ENCODE measurements around the gene NDUFS7.

The NDUFS7 gene

GRCh38 chr19:1401138-1401888 lies 17.6 kb downstream of the NDUFS7 start, which contains the start of gene GAMT:
Gene GAMT (minus strand): TSS chr19:1401542. CDS start chr19:1401476, 66 bp downstream.
- DNase-seq (ENCODE audit: low read depth): no peak

DNA sequence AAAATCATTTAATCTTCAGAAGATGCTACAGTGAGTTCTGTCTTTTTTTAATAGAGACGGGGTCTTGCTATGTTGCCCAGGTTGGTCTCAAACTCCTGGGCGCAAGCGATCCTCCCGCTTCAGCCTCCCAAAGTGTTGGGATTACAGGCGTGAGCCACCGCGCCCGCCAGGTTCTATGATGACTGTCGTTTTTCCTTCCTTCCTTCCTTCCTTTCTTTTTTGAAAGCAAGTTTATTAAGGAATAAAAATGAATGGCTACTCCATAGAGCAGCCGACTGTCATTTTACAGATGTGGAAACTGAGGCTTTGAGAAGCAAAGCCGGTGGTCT lies 18.1 kb downstream of the NDUFS7 start:
- DNase-seq (ENCODE audit: low read depth): no peak

DNA sequence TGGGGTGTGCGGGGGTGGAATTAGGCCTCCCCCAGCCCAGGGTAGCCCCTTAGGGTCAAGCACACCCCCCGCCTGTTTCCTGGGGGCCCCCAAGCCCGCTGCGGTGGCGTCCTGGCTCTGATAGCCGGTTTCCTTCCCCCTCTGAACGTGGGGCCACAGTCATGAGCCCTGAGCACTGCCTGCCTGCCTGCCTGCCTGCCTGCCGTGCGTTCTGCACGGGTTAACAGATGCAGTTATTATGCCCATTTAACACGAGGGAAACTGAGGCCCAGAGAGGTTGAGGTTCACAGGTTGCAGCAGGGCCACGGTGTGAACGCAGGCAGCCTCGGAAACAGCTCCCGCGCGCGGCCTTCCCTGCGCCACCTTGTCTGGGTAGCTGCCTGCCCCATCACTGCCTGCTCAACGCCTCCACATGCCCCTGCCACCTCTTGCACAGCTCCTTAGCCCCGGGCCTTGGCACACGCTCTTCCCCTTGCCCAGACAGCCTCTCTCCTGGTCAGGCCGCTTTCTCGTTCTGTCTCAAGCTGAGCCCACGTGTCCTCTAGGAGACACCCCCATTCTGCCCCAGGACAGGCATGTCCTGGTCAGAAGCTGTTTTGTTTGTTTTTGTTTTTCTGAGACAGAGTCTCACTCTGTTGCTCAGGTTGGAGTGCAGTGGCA lies 18.8 kb downstream of the NDUFS7 start:
- DNase-seq (ENCODE audit: low read depth): no peak

GRCh38 chr19:1406774-1407527 lies 23.2 kb downstream of the NDUFS7 start:
- DNase-seq (ENCODE audit: low read depth): peak; percentile 99

DNA sequence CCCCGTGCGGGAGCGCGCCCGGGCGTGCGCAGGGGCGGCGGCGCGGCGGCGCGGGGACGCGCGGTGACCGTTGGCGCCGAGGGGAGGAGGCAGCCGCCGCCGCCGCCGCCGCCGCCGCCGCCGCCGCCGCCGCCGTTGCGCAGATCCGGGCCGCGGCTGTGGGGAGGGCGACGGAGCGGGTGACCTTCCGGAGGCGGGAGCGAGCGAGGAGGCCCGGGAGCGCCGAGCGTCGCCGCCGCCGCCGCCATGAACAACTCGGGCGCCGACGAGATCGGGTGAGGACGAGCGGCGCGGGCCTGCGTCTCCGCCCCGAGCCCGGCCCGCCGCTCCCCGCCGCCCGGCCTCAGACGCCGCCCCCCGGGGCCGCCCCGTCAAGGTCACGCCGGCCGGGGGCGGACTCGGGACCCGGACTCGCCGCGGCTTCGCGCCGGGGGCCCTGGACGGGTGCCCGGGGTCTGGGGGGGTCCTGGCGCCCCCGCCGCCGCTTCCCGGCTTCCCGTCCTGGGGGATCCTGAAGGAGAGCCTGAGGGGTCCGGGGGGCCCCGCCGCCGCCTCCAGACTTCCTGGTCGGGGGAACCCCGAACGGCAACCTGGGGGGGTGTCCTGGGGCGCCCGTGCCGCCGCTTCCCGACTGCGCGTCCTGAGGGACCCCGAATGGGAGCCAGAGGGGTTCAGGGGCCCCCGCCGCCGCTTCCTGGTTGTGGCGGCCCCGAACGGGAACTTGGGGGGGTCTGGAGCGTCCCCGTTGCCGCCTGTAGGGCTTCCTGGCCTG lies 24.0 kb downstream of the NDUFS7 start, which contains the start of gene DAZAP1:
Gene DAZAP1 (plus strand): TSS at position 59 of the 772 bp plus-strand sequence. CDS start 188 bp downstream, at position 247.
- DNase-seq (ENCODE audit: low read depth): no peak

- peak; percentile 31 for DNase-seq (ENCODE audit: low read depth)
These were observed 24.8 kb downstream of the NDUFS7 start for GRCh38 chr19:1408300-1409203.

DNA sequence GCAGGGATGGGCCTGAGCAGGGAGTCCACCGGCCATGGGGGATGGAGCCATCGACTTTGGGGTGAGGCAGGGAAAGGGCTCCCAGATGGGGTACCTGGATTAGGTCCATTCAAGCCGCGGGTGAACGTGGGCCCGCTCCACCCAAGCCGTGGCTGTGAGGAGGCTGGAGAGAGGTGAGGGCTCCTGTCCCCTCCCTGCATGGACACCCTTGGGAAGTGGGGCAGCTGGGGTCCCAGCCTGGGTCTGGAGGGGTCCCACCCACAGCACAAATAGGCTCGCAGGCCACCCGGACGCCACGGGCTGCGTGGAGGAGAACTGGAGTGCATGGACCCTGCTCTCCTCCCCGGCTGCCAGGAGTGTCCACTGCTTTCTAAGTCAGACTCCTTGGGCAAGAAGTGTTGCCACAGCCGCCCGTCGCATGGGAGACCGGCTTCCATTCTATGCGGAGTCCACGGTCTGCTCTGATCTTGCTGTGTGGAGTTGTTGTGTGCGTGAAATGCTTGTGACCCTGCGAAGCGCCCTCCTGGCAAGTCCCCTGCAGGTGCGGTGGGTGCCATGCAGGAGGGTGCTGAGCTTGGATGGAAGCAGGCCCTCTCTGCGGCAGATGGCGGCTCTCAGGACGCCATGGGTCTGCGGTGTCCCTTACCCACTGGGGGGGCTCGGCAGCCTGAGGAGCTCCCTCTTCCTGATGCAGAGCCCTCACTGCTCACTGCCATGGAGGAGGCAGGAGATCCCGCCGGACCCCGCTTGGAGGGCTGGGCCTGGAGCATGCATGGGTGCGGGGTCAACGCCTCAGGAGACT lies 25.7 kb downstream of the NDUFS7 start:
- DNase-seq (ENCODE audit: low read depth): no peak

- DNase-seq (ENCODE audit: low read depth): no peak
These were observed 26.6 kb downstream of the NDUFS7 start for GRCh38 chr19:1410136-1410786.

GRCh38 chr19:1410789-1411188 lies 27.1 kb downstream of the NDUFS7 start:
- DNase-seq (ENCODE audit: low read depth): no peak

DNA sequence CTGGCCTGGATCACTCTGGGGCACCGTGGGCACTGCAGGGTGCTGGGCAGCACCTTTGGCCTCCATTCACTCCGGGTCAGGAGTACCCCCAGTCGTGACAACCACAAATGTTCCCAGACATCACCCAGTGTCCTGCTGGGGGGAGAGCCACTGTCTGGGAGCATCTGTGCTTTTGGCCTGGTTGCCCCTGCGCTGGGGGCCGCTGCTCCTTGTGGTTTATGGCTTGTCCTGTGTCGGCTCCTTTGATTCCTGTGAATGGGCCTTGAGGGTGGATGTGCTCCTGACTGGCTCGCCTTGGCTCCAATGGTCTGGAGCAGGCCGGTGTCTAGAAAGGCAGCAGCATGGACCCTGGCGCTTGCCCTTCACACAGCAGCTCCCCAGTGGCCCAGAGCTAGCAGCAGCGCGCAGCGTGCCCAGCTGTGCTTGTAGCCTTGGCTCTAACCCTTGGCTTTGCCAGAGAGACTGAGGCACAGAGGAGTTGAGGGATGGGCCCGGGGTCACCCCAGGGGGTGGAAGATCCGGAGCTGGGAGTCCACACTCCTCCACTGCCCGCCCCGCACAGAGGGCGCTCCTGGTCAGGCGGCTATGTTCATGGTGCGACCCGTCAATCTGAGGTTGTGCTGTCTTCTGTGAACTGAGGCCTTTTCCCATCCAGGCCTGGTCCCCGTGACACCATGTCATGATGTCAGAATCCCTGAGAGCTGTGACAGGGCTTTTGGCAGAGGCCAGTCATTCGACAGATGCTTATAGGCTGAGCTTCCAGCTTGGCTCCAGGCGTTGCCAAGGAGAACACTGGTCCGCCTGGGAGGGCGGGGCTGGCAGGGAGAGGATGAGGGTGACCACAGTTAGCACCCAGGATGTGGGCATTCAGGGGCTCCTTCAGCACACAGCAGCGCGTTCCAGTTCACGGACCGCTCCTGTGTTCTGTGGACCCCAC lies 27.8 kb downstream of the NDUFS7 start:
- DNase-seq (ENCODE audit: low read depth): no peak

- DNase-seq (ENCODE audit: low read depth): no peak
These were observed 28.7 kb downstream of the NDUFS7 start for GRCh38 chr19:1412323-1412923.

DNA sequence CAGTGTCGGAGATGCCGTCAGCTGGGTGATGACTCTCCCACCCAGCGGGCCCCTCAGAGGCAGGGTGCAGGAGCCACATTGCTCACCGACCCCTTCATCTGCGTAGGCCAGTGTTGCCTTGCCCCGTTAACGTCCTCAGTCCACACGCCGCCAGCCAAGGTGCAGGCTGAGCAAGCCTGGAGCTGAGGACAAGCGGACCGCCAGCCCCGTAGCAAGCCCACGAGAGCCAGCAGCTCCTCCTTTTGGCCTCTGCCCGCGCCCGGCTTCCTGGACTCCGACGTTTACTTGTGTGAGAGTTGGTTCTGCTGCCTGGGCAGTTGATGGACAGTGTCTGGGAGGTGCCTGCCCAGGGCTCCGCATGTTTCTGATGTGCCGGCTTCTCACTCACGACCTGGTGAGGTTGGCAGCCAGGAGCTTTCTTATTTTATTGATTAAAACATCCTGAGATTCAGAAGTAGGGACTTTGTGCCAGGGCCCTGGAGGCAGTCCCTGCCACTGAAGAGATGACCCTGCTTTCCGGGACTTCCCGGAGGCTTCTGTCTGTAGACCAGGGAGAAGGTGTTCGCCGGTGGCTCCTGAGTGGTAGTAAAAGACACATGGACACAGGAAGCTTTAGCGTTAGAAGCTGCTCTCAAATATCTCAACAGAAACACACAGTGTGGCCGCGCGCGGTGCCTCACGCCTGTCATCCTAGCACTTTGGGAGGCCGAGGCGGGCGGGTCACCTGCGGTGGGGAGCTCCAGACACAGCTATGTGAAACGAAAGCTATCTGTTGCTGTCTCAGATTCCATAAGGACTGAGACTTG lies 29.5 kb downstream of the NDUFS7 start:
- no peak for DNase-seq (ENCODE audit: low read depth)

DNA sequence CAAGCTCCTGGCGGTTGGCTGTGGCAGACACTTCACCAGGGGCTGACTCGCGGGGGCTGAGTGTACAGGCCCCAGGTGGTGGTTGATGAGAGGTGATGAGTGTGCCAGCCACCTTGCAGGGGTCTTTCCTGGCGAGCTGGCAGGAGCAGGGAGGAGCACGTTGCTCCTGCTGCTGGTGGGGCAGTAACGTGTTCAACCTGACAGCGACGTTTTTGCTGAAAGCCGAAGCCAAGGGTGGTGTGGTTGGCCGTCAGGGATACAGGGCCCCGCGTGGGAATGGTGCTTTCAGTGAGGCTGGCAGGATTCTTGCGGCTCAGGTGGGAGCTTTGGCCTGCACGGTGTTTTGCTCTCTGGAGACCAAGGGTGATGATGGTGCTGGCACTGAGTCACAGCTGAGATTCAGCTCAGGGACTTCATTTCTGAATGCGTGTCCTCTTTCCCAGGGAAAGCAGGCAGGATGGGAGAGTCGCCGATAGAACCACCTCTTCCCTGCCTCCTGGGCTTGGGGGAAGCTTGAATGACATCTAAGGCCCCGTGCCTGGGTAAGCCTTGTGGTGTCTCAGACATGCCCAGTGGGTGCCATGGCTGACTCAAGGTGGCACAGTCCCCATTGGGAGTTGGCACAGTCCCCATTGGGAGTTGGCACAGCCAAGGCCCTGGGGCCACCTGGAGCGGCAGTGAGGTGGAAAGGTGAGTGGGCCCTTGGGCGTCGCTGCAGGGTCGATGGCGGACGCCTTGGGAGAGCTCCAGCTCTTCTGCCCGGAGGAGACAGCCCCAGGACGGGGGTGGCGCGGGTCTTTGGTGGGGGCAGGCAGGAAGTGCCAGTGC lies 32.5 kb downstream of the NDUFS7 start:
- DNase-seq (ENCODE audit: low read depth): no peak

- no peak for DNase-seq (ENCODE audit: low read depth)
These were observed 33.4 kb downstream of the NDUFS7 start for GRCh38 chr19:1417145-1417544.

DNA sequence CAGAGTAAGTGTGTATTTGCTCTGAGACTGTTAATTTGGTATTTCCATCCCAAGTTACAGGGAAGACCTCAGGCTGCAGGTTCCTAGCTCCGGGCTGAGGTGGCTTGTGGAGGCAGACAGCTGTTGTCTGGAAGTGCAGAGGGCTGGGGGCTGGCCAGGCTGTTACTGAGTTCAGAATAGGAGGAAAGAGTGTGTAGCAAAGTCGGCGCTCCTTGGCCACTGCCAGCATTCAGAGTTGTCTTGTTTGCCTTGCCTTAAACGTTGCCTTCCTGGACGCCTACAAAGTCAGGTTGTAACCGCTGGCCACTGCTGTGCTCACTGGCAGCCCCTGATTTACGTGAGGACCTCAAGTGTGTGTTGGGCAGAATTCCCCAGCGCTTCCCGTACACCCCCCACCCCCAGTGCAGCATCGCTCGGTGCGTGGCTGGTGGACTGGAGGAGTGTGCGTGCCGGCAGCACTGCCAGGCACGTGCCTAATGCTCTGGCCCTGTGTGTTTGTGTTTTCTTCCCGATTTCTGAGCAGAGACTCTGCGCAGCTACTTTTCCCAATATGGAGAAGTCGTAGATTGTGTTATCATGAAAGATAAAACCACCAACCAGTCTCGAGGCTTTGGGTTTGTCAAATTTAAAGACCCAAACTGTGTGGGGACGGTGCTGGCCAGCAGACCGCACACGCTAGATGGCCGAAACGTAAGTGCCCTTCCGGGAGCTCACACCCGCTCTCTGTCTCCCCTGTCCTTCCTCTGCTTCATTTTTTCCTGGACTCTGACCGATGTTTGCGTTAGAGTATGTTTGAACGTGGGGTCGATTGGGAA lies 34.2 kb downstream of the NDUFS7 start:
- no peak for DNase-seq (ENCODE audit: low read depth)

DNA sequence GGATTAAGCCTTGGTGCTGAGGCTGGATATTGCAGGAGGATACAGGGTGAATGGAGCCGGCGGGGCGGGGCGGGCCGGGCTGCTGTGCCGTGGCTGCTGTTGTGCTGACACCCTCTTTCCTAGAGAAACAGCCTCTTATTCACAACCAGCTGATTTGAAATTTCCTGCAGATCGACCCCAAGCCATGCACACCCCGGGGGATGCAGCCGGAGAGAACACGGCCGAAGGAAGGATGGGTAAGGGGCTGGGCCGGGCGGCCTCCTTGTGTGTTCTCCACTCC lies 34.7 kb downstream of the NDUFS7 start:
- no peak for DNase-seq (ENCODE audit: low read depth)

All from stimulated activated CD8-positive, alpha-beta memory T cell treated with anti-CD3 and anti-CD28 coated beads, Interleukin-12 subunit alpha, Interleukin-12 subunit beta, amount 100 ng/mL, for 1 hour (primary cell).